Loucy (cell line): ENCODE results near the gene PRXL2B.

Experiments
- H2AFZ ChIP-seq: fragments of 200-600 bp; sonication (generic); 2 replicates; pipeline ENCODE4 v1.6.0; 2016; ENCODE audit warnings: antibody characterized with exemption, mild to moderate bottlenecking, low read length, moderate library complexity
- H3F3A ChIP-seq: fragments of 200-600 bp; 2 replicates; pipeline ENCODE4 v1.6.0; 2016; ENCODE audit warnings: antibody characterized with exemption, low read depth, mild to moderate bottlenecking
- H3K27me3 ChIP-seq: fragments of 200-600 bp; sonication (generic); 2 replicates; pipeline ENCODE4 v1.6.1; 2014; ENCODE audit warnings: low read length, mild to moderate bottlenecking; ENCODE audit not compliant: insufficient read depth, poor library complexity, severe bottlenecking
- H3K36me3 ChIP-seq: fragments of 200-600 bp; sonication (generic); 2 replicates; pipeline ENCODE4 v1.6.1; 2016; ENCODE audit warnings: low read length; ENCODE audit not compliant: insufficient read depth
- H3K4me1 ChIP-seq: fragments of 200-600 bp; sonication (generic); 2 replicates; pipeline ENCODE4 v1.5.1; 2014; ENCODE audit warnings: low read length, mild to moderate bottlenecking; ENCODE audit not compliant: insufficient read depth, poor library complexity, severe bottlenecking
- H3K4me2 ChIP-seq: fragments of 200-600 bp; sonication (generic); 2 replicates; pipeline ENCODE4 v1.6.0; 2014; ENCODE audit warnings: antibody characterized with exemption, low read length, low read depth, mild to moderate bottlenecking; ENCODE audit not compliant: poor library complexity, severe bottlenecking
- H3K4me3 ChIP-seq: fragments of 200-600 bp; sonication (generic); 2 replicates; pipeline ENCODE4 v1.5.1; 2014; ENCODE audit warnings: low read length, mild to moderate bottlenecking, mixed read lengths; ENCODE audit not compliant: poor library complexity, severe bottlenecking
- H3K79me2 ChIP-seq: fragments of 200-600 bp; sonication (generic); 2 replicates; pipeline ENCODE4 v1.6.1; 2014; ENCODE audit warnings: low read length; ENCODE audit not compliant: insufficient read depth
- H3K9ac ChIP-seq: fragments of 200-600 bp; sonication (generic); 2 replicates; pipeline ENCODE4 v1.6.0; 2014; ENCODE audit warnings: mild to moderate bottlenecking, low read depth, low read length, moderate library complexity; ENCODE audit not compliant: poor library complexity, severe bottlenecking
- H3K9me2 ChIP-seq: fragments of 200-600 bp; sonication (generic); replicated peaks from 2 replicates; pipeline ENCODE4 v1.6.1; 2016; ENCODE audit warnings: low read depth, low read length, mixed read lengths
- H3K9me3 ChIP-seq: fragments of 200-600 bp; sonication (generic); 2 replicates; pipeline ENCODE4 v1.6.1; 2014; ENCODE audit warnings: mild to moderate bottlenecking, antibody characterized with exemption, low read length, low read depth; ENCODE audit not compliant: insufficient read depth
- H4K20me1 ChIP-seq: fragments of 200-600 bp; sonication (generic); 2 replicates; pipeline ENCODE4 v1.6.0; 2014; ENCODE audit warnings: antibody characterized with exemption, low read length, mild to moderate bottlenecking; ENCODE audit not compliant: insufficient read depth, poor library complexity, severe bottlenecking
- CTCF ChIP-seq: fragments of 200-600 bp; sonication (generic); conservative IDR thresholded peaks from 2 replicates; pipeline ENCODE4 v1.5.1; 2014; ENCODE audit warnings: mild to moderate bottlenecking, antibody characterized with exemption, low read length
- EZH2phosphoT487 ChIP-seq: fragments of 200-600 bp; IDR thresholded peaks from 2 replicates; pipeline ENCODE4 v1.6.1; 2018; ENCODE audit warnings: antibody characterized with exemption, mild to moderate bottlenecking, moderate library complexity, borderline replicate concordance

PRXL2B gene

DNA sequence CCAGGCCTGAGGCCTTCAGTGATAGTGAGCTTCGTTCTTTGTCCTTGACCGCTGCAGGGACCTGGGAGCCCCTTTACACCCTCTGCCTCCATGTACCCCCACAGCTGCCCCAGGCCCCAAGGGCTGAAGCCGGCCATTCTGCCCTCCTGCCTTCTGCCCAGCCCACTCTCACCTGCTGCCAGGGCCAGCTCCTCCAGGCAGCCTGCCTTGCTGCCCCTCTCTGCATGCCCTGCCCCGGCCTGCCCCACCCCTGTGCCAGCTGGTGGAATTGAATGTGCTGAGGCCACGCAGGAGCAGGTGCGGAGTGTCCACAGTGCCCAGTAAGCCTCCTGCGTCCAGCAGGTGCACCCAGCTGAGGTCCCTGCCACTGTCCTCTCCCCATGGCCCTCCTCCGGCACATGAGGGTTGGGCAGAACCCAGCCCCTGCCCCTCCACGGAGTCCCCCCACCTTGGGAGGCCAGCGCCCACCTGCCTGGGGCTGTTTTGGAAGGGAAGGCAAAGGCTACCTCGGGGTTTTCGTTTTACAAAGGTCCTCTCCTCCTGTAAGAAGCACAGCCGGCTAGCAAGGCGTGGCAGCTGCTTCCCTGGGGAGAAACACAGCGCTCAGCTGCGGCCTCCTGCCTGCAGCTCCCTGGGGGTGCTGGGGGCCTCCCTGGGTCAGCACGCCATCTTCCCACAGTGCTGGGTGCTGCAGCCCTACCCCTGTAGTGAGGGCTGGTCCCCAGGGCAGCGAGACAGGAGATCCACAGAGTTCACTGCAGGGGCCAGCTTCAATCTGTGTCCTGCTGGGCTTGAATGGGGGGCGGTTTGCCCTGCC, 25.3 kb downstream of the PRXL2B start:
- Histone ChIP-seq H3K9me3 (peaks cover 11% of the 10 kb centered on the region; the same call in 1 of the 2 replicates), H3F3A (no peaks in the 10 kb centered on the region), H3K79me2 (no peaks in the 10 kb centered on the region), H3K4me1 (no peaks in the 10 kb centered on the region), H3K9me2 (no peaks in the 10 kb centered on the region), H4K20me1 (no peaks in the 10 kb centered on the region), H2AFZ (no peak overlapping the region), H3K4me3 (no peak overlapping the region), H3K4me2 (no peak overlapping the region), H3K27me3 (no peaks in the 10 kb centered on the region), H3K36me3 (no peaks in the 10 kb centered on the region), H3K9ac (no peak overlapping the region)
- TF ChIP-seq CTCF (no peak), EZH2phosphoT487 (no peak)

DNA sequence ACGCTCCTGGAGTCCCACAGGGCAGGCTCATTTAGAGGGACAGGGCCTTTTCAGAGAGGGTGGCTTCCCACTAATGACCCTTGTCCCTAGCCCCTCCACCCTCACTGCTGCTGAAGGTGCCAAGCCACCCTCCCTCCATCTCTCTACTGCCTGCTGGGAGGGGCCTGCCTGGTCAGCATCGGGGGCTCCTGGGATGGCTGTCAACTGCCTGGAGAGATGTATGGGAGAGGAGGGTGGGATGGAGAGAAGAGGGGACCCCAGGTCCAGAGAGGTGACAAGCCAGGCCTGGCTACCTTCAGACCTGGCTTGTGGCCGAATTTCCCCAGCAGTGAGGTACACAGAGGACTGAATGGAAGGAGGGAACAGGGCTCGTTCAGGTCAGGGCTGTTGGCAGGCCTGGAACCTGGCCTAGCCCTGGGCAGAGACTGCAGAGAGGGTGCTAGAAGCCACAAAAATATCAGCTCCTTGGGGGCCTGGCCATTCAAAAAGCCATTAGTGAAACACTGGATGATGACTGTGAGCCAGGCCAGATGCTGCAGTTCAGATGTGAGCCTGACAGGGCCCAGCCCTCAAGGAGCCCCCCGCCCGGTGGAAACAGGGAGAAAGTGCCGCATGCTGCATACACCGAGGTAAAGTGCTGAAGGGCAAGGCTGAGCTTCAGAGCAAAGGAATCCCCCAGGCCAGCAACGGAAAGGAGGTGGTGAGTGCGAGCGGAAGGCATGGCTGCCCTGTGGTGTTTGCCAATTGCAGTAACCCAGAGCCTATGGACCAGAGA, 26.2 kb downstream of the PRXL2B start:
- no peak overlapping the region for H3K9ac ChIP-seq
- TF ChIP-seq CTCF (no peak), EZH2phosphoT487 (no peak)
- H3K36me3 ChIP-seq = no peaks in the 10 kb centered on the region
- H3K79me2 ChIP-seq = no peaks in the 10 kb centered on the region
- H3K9me2 ChIP-seq = no peaks in the 10 kb centered on the region
- no peaks in the 10 kb centered on the region for H4K20me1 ChIP-seq
- no peak overlapping the region for H3K4me2 ChIP-seq
- no peaks in the 10 kb centered on the region for H3K4me1 ChIP-seq
- no peak overlapping the region for H3K4me3 ChIP-seq
- no peak overlapping the region for H2AFZ ChIP-seq
- peaks cover 9% of the 10 kb centered on the region; the same call in 1 of the 2 replicates for H3K9me3 ChIP-seq
- H3K27me3 ChIP-seq = no peaks in the 10 kb centered on the region
- H3F3A ChIP-seq = no peaks in the 10 kb centered on the region

DNA sequence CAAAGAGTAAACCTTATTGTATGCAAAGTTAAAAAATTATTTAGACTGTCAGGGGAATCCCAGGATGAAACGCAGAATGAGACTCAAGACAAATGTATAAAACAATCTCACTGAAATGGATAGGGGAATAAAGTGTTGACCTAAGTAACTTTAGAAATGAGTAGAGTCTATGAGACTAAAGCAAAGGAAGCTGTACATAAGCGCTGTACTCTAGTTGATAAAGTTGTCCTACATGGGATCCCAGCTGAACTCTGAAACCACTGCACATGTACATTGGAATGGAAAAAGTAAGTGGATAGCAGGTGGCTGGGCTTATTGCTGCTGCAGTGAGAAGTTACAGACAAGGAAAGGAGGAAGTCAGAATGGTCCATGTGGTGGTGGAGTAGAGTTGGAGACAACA, 27.6 kb downstream of the PRXL2B start:
- Histone ChIP-seq H3K9ac (no peak overlapping the region), H3K79me2 (no peaks in the 10 kb centered on the region), H3K4me3 (no peak overlapping the region), H3K9me2 (no peaks in the 10 kb centered on the region), H3K9me3 (peaks cover 6% of the 10 kb centered on the region; the same call in 1 of the 2 replicates), H2AFZ (no peak overlapping the region), H3F3A (no peaks in the 10 kb centered on the region), H3K36me3 (no peaks in the 10 kb centered on the region), H3K4me1 (no peaks in the 10 kb centered on the region), H3K27me3 (no peaks in the 10 kb centered on the region), H3K4me2 (no peak overlapping the region), H4K20me1 (no peaks in the 10 kb centered on the region)
- TF ChIP-seq EZH2phosphoT487 = no peak
- no peak for TF ChIP-seq CTCF
